Upper lobe of right lung (tissue), 1 donor: ENCODE measurements around the gene DEGS2. TPM values are rescaled to one million over a fixed set of nuclear protein-coding genes. Genes with fewer than 3 reads are reported as not detected.

Experiments used
- ATAC-seq: fragments of 200-7000 bp; cut with Tn5 transposase; one replicate; pipeline ENCODE4 v1.9.1; 2020; ENCODE audit warnings: mild to moderate bottlenecking, moderate library complexity
- DNase-seq: peaks from one replicate; pipeline ENCODE4 v3.0.0-alpha.2; 2020
- H3K27ac ChIP-seq: fragments of 200-600 bp; one replicate; pipeline ENCODE4 v1.8.0; 2022
- H3K27me3 ChIP-seq: fragments of 200-600 bp; one replicate; pipeline ENCODE4 v1.8.0; 2022; ENCODE audit warnings: mild to moderate bottlenecking
- H3K36me3 ChIP-seq: fragments of 200-600 bp; one replicate; pipeline ENCODE4 v1.8.0; 2022
- H3K4me1 ChIP-seq: fragments of 200-600 bp; one replicate; pipeline ENCODE4 v1.8.0; 2022
- H3K4me3 ChIP-seq: fragments of 200-600 bp; one replicate; pipeline ENCODE4 v1.8.0; 2022; ENCODE audit warnings: mild to moderate bottlenecking
- H3K9me3 ChIP-seq: fragments of 200-600 bp; one replicate; pipeline ENCODE4 v1.8.0; 2022
- CTCF ChIP-seq: fragments of 200-600 bp; IDR thresholded peaks from one replicate; pipeline ENCODE4 v1.8.0; 2022; ENCODE audit warnings: antibody characterized with exemption
- intact Hi-C: fragments of 100-400 bp; cut with DNase I; formaldehyde crosslinking; loops from one replicate; pipeline ENCODE4 v1.11.0; 2022
- total RNA-seq: library from RNA; stranded (reverse); fragmentation: NEBNext Ultra II Directional; extraction: Animal tissue kit (Norgen Biotek cat#: 25700); gene quantifications from one replicate; pipeline ENCODE4 v1.2.1, GENCODE V29; 2021
- donor health status: DM: no; HTN: yes; CAD: no; lungs with severe emphysema.

The DEGS2 gene
- total RNA-seq, 1 donor from 2014 or later, result 1.7 TPM

- ATAC-seq (no peak), DNase-seq (no peak)
- peaks cover 8% of the 10 kb centered on the region for H3K36me3 ChIP-seq
- no peak overlapping the region for H3K4me3 ChIP-seq
- no peaks in the 10 kb centered on the region for H3K27me3 ChIP-seq
- no peak for TF ChIP-seq CTCF
- no peaks in the 10 kb centered on the region for H3K9me3 ChIP-seq
- intact Hi-C loops, result no loop called here
- no peak overlapping the region for H3K27ac ChIP-seq
- no peaks in the 10 kb centered on the region for H3K4me1 ChIP-seq
These were observed 36.8 kb downstream of the DEGS2 start for GRCh38 chr14:100122481-100123223.

GRCh38 chr14:100121643-100122480, 37.6 kb downstream of the DEGS2 start:
- intact Hi-C loops, result no loop called here
- no peaks in the 10 kb centered on the region for H3K27me3 ChIP-seq
- H3K4me1 ChIP-seq, result no peaks in the 10 kb centered on the region
- no peaks in the 10 kb centered on the region for H3K9me3 ChIP-seq
- peaks cover 8% of the 10 kb centered on the region for H3K36me3 ChIP-seq
- no peak overlapping the region for H3K4me3 ChIP-seq
- no peak overlapping the region for H3K27ac ChIP-seq
- no peak for DNase-seq
- ATAC-seq, result no peak
- no peak for TF ChIP-seq CTCF

GRCh38 chr14:100120522-100121269, 38.7 kb downstream of the DEGS2 start:
- Histone ChIP-seq H3K27ac (no peak overlapping the region), H3K27me3 (no peaks in the 10 kb centered on the region), H3K36me3 (peaks cover 8% of the 10 kb centered on the region), H3K4me1 (no peaks in the 10 kb centered on the region), H3K9me3 (no peaks in the 10 kb centered on the region), H3K4me3 (no peak overlapping the region)
- ATAC-seq, result no peak
- no peak for TF ChIP-seq CTCF
- intact Hi-C loops, result no loop called here
- DNase-seq, result no peak

GRCh38 chr14:100119251-100119650, 40.2 kb downstream of the DEGS2 start:
- no peak for TF ChIP-seq CTCF
- Histone ChIP-seq H3K4me1 (no peaks in the 10 kb centered on the region), H3K27ac (no peak overlapping the region), H3K9me3 (no peaks in the 10 kb centered on the region), H3K4me3 (no peak overlapping the region), H3K27me3 (no peaks in the 10 kb centered on the region), H3K36me3 (peaks cover 8% of the 10 kb centered on the region)
- ATAC-seq (no peak), DNase-seq (no peak)
- intact Hi-C loops, result no loop called here

- intact Hi-C loops, result no loop called here
- no peaks in the 10 kb centered on the region for H3K9me3 ChIP-seq
- no peak overlapping the region for H3K4me3 ChIP-seq
- H3K27me3 ChIP-seq, result no peaks in the 10 kb centered on the region
- H3K36me3 ChIP-seq, result peaks cover 3% of the 10 kb centered on the region
- no peak overlapping the region for H3K27ac ChIP-seq
- no peak for DNase-seq
- no peak for ATAC-seq
- TF ChIP-seq CTCF, result no peak
- H3K4me1 ChIP-seq, result no peaks in the 10 kb centered on the region
These were observed 40.9 kb downstream of the DEGS2 start for GRCh38 chr14:100118396-100119011.
